HL-60 (cell line): Measurements from ENCODE around the gene ADD3.

Source experiments
- DNase-seq, 2 experiments: peaks; one replicate each; pipeline ENCODE4 v3.0.0-alpha.2; 2010 to 2020; ENCODE audit warnings: low read depth in 1 of 2, low spot score in 1 of 2
- H3K27ac ChIP-seq: fragments of 250-450 bp; sonication (Bioruptor Pico); replicated peaks from 2 replicates; pipeline ENCODE4 v1.5.1; 2020; ENCODE audit warnings: mild to moderate bottlenecking, moderate library complexity
- H3K27me3 ChIP-seq: fragments of 250-450 bp; sonication (Bioruptor Pico); 2 replicates; pipeline ENCODE4 v1.5.1; 2021; ENCODE audit warnings: mild to moderate bottlenecking, moderate library complexity; ENCODE audit not compliant: insufficient read depth, poor library complexity, severe bottlenecking
- H3K4me3 ChIP-seq: replicated peaks from 2 replicates; pipeline ENCODE4 v1.5.1; 2011; ENCODE audit warnings: mild to moderate bottlenecking, control low read depth, low read length; ENCODE audit not compliant: insufficient read depth
- GABPA ChIP-seq: IDR thresholded peaks from 2 replicates; pipeline ENCODE4 v1.6.1; 2012; ENCODE audit warnings: low read depth
- POLR2AphosphoS5 ChIP-seq: IDR thresholded peaks from 2 replicates; pipeline ENCODE4 v1.6.1; 2012; ENCODE audit warnings: low read depth
- SPI1 ChIP-seq: IDR thresholded peaks from 2 replicates; pipeline ENCODE4 v1.6.1; 2012; ENCODE audit warnings: low read depth, mild to moderate bottlenecking, borderline replicate concordance
- TF ChIP-seq, protein P1 (sequence below): IDR thresholded peaks from one replicate; pipeline ENCODE4 v1.5.1; 2011; ENCODE audit warnings: low read length, control low read depth, inconsistent platforms; ENCODE audit not compliant: insufficient read depth
- TF ChIP-seq, protein P2 (sequence below): IDR thresholded peaks from 2 replicates; pipeline ENCODE4 v1.6.1; 2012; ENCODE audit warnings: low read depth; ENCODE audit not compliant: insufficient replicate concordance

ADD3 gene

GRCh38 chr10:110083884-110084283 is 76.1 kb downstream of the ADD3 start:
- TF ChIP-seq, protein P1, sequence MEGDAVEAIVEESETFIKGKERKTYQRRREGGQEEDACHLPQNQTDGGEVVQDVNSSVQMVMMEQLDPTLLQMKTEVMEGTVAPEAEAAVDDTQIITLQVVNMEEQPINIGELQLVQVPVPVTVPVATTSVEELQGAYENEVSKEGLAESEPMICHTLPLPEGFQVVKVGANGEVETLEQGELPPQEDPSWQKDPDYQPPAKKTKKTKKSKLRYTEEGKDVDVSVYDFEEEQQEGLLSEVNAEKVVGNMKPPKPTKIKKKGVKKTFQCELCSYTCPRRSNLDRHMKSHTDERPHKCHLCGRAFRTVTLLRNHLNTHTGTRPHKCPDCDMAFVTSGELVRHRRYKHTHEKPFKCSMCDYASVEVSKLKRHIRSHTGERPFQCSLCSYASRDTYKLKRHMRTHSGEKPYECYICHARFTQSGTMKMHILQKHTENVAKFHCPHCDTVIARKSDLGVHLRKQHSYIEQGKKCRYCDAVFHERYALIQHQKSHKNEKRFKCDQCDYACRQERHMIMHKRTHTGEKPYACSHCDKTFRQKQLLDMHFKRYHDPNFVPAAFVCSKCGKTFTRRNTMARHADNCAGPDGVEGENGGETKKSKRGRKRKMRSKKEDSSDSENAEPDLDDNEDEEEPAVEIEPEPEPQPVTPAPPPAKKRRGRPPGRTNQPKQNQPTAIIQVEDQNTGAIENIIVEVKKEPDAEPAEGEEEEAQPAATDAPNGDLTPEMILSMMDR = no peak
- TF ChIP-seq GABPA (no peak), SPI1 (no peak), POLR2AphosphoS5 (no peak)
- TF ChIP-seq, protein P2, sequence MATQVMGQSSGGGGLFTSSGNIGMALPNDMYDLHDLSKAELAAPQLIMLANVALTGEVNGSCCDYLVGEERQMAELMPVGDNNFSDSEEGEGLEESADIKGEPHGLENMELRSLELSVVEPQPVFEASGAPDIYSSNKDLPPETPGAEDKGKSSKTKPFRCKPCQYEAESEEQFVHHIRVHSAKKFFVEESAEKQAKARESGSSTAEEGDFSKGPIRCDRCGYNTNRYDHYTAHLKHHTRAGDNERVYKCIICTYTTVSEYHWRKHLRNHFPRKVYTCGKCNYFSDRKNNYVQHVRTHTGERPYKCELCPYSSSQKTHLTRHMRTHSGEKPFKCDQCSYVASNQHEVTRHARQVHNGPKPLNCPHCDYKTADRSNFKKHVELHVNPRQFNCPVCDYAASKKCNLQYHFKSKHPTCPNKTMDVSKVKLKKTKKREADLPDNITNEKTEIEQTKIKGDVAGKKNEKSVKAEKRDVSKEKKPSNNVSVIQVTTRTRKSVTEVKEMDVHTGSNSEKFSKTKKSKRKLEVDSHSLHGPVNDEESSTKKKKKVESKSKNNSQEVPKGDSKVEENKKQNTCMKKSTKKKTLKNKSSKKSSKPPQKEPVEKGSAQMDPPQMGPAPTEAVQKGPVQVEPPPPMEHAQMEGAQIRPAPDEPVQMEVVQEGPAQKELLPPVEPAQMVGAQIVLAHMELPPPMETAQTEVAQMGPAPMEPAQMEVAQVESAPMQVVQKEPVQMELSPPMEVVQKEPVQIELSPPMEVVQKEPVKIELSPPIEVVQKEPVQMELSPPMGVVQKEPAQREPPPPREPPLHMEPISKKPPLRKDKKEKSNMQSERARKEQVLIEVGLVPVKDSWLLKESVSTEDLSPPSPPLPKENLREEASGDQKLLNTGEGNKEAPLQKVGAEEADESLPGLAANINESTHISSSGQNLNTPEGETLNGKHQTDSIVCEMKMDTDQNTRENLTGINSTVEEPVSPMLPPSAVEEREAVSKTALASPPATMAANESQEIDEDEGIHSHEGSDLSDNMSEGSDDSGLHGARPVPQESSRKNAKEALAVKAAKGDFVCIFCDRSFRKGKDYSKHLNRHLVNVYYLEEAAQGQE = no peak
- Histone ChIP-seq H3K27ac (peak overlapping the region; percentile 5), H3K4me3 (no peak overlapping the region), H3K27me3 (no peaks in the 10 kb centered on the region)
- no peak for DNase-seq

DNA sequence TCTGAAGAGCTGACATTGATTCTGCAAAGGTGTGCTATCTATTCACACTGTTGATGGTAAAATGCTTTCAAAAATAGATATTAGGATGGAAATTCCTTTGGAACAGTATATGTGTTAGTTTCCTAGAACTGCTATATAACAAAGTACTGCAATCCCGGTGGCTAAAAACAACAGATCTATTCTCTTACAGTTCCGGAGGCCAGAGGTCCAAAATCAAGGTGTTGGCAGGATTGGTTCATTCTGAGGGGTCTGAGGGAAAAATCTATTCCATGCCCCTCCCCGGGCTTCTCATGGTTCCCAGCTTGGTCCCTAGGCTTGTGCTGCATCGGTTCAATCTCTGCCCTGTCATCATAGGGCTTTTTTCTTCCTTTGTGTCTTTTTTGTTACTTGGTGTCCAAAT is 79.9 kb downstream of the ADD3 start:
- DNase-seq = no peak
- Histone ChIP-seq H3K4me3 (no peak overlapping the region), H3K27ac (no peak overlapping the region), H3K27me3 (no peaks in the 10 kb centered on the region)
- TF ChIP-seq SPI1 (no peak), GABPA (no peak)
- TF ChIP-seq, protein P1 = no peak

DNA sequence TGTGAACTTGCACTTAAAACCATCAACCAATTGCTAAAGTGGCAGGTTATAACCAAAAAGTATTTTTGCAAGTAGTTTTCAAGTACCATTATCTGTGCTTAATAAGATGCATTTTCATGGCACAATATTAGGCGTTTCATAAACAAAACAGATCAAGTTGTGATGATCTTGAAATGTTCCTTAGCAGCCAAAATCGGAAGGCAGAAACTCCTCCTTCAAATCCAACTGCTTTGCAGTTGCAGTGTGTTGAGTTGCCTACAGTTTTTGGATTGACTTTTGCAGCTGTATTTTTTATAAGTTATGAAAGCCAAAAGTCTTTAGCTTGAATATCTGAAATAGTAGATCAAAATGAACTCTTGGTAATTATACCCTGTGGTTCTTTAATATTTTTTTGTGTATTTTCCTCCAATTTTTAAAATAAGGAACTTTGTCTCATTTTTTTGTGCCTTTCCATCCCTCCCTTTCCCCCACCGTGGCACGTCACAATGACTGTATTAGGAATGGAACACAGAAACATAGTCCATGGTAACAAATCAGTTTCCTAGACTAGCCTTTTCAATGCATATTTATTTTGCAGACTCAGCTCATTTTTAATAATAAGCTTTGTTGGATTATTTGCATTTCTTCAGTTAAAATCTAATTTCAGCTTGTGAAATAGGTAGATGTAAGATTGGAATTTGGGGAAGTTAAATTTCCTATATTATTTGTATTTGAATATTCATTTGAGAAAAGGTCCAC is 80.8 kb downstream of the ADD3 start:
- H3K27me3 ChIP-seq = no peaks in the 10 kb centered on the region
- H3K4me3 ChIP-seq = no peak overlapping the region
- DNase-seq = no peak
- no peak for TF ChIP-seq GABPA
- TF ChIP-seq, protein P1 = no peak
- TF ChIP-seq SPI1 = no peak
- TF ChIP-seq, protein P2 = no peak
- TF ChIP-seq POLR2AphosphoS5 = no peak
- H3K27ac ChIP-seq = no peak overlapping the region

GRCh38 chr10:110091830-110092229 is 84.0 kb downstream of the ADD3 start:
- TF ChIP-seq POLR2AphosphoS5 = no peak
- no peak overlapping the region for H3K4me3 ChIP-seq
- DNase-seq = no peak
- no peak overlapping the region for H3K27ac ChIP-seq
- H3K27me3 ChIP-seq = no peaks in the 10 kb centered on the region
